ENCODE measurements around the gene CCR5AS.
"Not testable (repeated sequence)": the region's sequence is repeated elsewhere in the genome, so short reads cannot be mapped to it uniquely, and the experiment has no call there.

The CCR5AS gene

GRCh38 chr3:46353647-46354410, 53.0 kb downstream of the CCR5AS start, which contains the start of gene CCR2:
TSS of gene CCR2 (plus strand) at chr3:46354111. CDS start at chr3:46357528, 3,417 bp downstream.
- H3K9ac ChIP-seq (ENCODE audit: low read depth, low read length): no peak within 1 kb of the TSS
- no peaks in the 10 kb centered on the region for H3K36me3 ChIP-seq (ENCODE audit: insufficient read depth, low read length)
- H3K4me1 ChIP-seq (ENCODE audit: insufficient read depth, low read length): no peaks in the 10 kb centered on the region
- no peaks in the 10 kb centered on the region for H3K9me3 ChIP-seq (ENCODE audit: control insufficient read depth, insufficient read depth, low read length)

GRCh38 chr3:46353090-46353489, 53.8 kb downstream of the CCR5AS start:
- no peaks in the 10 kb centered on the region for H3K36me3 ChIP-seq (ENCODE audit: insufficient read depth, low read length)
- no peak overlapping the region for H3K9ac ChIP-seq (ENCODE audit: low read depth, low read length)
- H3K4me1 ChIP-seq (ENCODE audit: insufficient read depth, low read length): no peaks in the 10 kb centered on the region
- no peaks in the 10 kb centered on the region for H3K9me3 ChIP-seq (ENCODE audit: control insufficient read depth, insufficient read depth, low read length)

- no peaks in the 10 kb centered on the region for H3K4me1 ChIP-seq (ENCODE audit: insufficient read depth, low read length)
- no peaks in the 10 kb centered on the region for H3K36me3 ChIP-seq (ENCODE audit: insufficient read depth, low read length)
- no peak overlapping the region for H3K9ac ChIP-seq (ENCODE audit: low read depth, low read length)
- H3K9me3 ChIP-seq (ENCODE audit: control insufficient read depth, insufficient read depth, low read length): no peaks in the 10 kb centered on the region
Observed at GRCh38 chr3:46351646-46352045, 55.2 kb downstream of the CCR5AS start.

- Histone ChIP-seq H3K9ac (ENCODE audit: low read depth, low read length) (no peak overlapping the region), H3K9me3 (ENCODE audit: control insufficient read depth, insufficient read depth, low read length) (0 out of 2 replicates have a peak, but pooled peaks cover 3% of the 10 kb centered on the region), H3K4me1 (ENCODE audit: insufficient read depth, low read length) (no peaks in the 10 kb centered on the region), H3K36me3 (ENCODE audit: insufficient read depth, low read length) (no peaks in the 10 kb centered on the region)
Observed at GRCh38 chr3:46350262-46350565, 56.7 kb downstream of the CCR5AS start.

- no peak overlapping the region for H3K9ac ChIP-seq (ENCODE audit: low read depth, low read length)
- H3K36me3 ChIP-seq (ENCODE audit: insufficient read depth, low read length): no peaks in the 10 kb centered on the region
- H3K9me3 ChIP-seq (ENCODE audit: control insufficient read depth, insufficient read depth, low read length): 0 out of 2 replicates have a peak, but pooled peaks cover 3% of the 10 kb centered on the region
- H3K4me1 ChIP-seq (ENCODE audit: insufficient read depth, low read length): no peaks in the 10 kb centered on the region
Observed at GRCh38 chr3:46349484-46350261, 57.2 kb downstream of the CCR5AS start.

- Histone ChIP-seq H3K36me3 (ENCODE audit: insufficient read depth, low read length) (no peaks in the 10 kb centered on the region), H3K4me1 (ENCODE audit: insufficient read depth, low read length) (no peaks in the 10 kb centered on the region), H3K9ac (ENCODE audit: low read depth, low read length) (no peak overlapping the region), H3K9me3 (ENCODE audit: control insufficient read depth, insufficient read depth, low read length) (0 out of 2 replicates have a peak, but pooled peaks cover 3% of the 10 kb centered on the region)
Observed at GRCh38 chr3:46348823-46349482, 57.9 kb downstream of the CCR5AS start.

- Histone ChIP-seq H3K9me3 (ENCODE audit: control insufficient read depth, insufficient read depth, low read length) (0 out of 2 replicates have a peak, but pooled peaks cover 3% of the 10 kb centered on the region), H3K4me1 (ENCODE audit: insufficient read depth, low read length) (no peaks in the 10 kb centered on the region), H3K9ac (ENCODE audit: low read depth, low read length) (no peak overlapping the region), H3K36me3 (ENCODE audit: insufficient read depth, low read length) (no peaks in the 10 kb centered on the region)
Observed at GRCh38 chr3:46344476-46344875, 62.4 kb downstream of the CCR5AS start.

GRCh38 chr3:46338840-46339239, 68.0 kb downstream of the CCR5AS start:
- Histone ChIP-seq H3K36me3 (ENCODE audit: insufficient read depth, low read length) (no peaks in the 10 kb centered on the region), H3K9me3 (ENCODE audit: control insufficient read depth, insufficient read depth, low read length) (peaks cover 7% of the 10 kb centered on the region; the same call in 1 of the 2 replicates), H3K4me1 (ENCODE audit: insufficient read depth, low read length) (no peaks in the 10 kb centered on the region), H3K9ac (ENCODE audit: low read depth, low read length) (no peak overlapping the region)

- no peak overlapping the region for H3K9ac ChIP-seq (ENCODE audit: low read depth, low read length)
- no peaks in the 10 kb centered on the region for H3K4me1 ChIP-seq (ENCODE audit: insufficient read depth, low read length)
- peaks cover 7% of the 10 kb centered on the region; the same call in 1 of the 2 replicates for H3K9me3 ChIP-seq (ENCODE audit: control insufficient read depth, insufficient read depth, low read length)
- H3K36me3 ChIP-seq (ENCODE audit: insufficient read depth, low read length): no peaks in the 10 kb centered on the region
Observed at GRCh38 chr3:46337911-46338310, 69.0 kb downstream of the CCR5AS start.

- no peak overlapping the region for H3K9ac ChIP-seq (ENCODE audit: low read depth, low read length)
- H3K9me3 ChIP-seq (ENCODE audit: control insufficient read depth, insufficient read depth, low read length): peaks cover 7% of the 10 kb centered on the region; the same call in 1 of the 2 replicates
- H3K4me1 ChIP-seq (ENCODE audit: insufficient read depth, low read length): no peaks in the 10 kb centered on the region
- H3K36me3 ChIP-seq (ENCODE audit: insufficient read depth, low read length): no peaks in the 10 kb centered on the region
Observed at GRCh38 chr3:46335541-46335940, 71.3 kb downstream of the CCR5AS start.

GRCh38 chr3:46334741-46335478, 72.0 kb downstream of the CCR5AS start:
- Histone ChIP-seq H3K36me3 (ENCODE audit: insufficient read depth, low read length) (no peaks in the 10 kb centered on the region), H3K4me1 (ENCODE audit: insufficient read depth, low read length) (no peaks in the 10 kb centered on the region), H3K9ac (ENCODE audit: low read depth, low read length) (no peak overlapping the region), H3K9me3 (ENCODE audit: control insufficient read depth, insufficient read depth, low read length) (peaks cover 7% of the 10 kb centered on the region; the same call in 1 of the 2 replicates)

GRCh38 chr3:46330676-46331075, 76.2 kb downstream of the CCR5AS start:
- not testable (repeated sequence) for H3K9me3 ChIP-seq (ENCODE audit: control insufficient read depth, insufficient read depth, low read length); H3K36me3 ChIP-seq (ENCODE audit: insufficient read depth, low read length); H3K4me1 ChIP-seq (ENCODE audit: insufficient read depth, low read length); H3K9ac ChIP-seq (ENCODE audit: low read depth, low read length)

- no peak overlapping the region for H3K9ac ChIP-seq (ENCODE audit: low read depth, low read length)
- H3K9me3 ChIP-seq (ENCODE audit: control insufficient read depth, insufficient read depth, low read length): no peaks in the 10 kb centered on the region
- no peaks in the 10 kb centered on the region for H3K36me3 ChIP-seq (ENCODE audit: insufficient read depth, low read length)
- no peaks in the 10 kb centered on the region for H3K4me1 ChIP-seq (ENCODE audit: insufficient read depth, low read length)
Observed at GRCh38 chr3:46325645-46326300, 81.1 kb downstream of the CCR5AS start.
